Rectal smooth muscle tissue (tissue), 1 donor: Measurements from ENCODE around the gene THSD4.
"Not testable (repeated sequence)": the region's sequence is repeated elsewhere in the genome, so short reads cannot be mapped to it uniquely, and the experiment has no call there.

Experiments used
- H3K27ac ChIP-seq: one replicate; pipeline ENCODE4 v1.7.0; 2013; ENCODE audit warnings: low read depth, low read length, inconsistent platforms
- H3K27me3 ChIP-seq: one replicate; pipeline ENCODE4 v1.7.0; 2013; ENCODE audit warnings: low read length; ENCODE audit not compliant: control insufficient read depth, insufficient read depth
- H3K36me3 ChIP-seq: one replicate; pipeline ENCODE4 v1.7.0; 2013; ENCODE audit warnings: low read length; ENCODE audit not compliant: control insufficient read depth, insufficient read depth
- H3K4me1 ChIP-seq: one replicate; pipeline ENCODE4 v1.7.0; 2013; ENCODE audit warnings: low read length; ENCODE audit not compliant: control insufficient read depth, insufficient read depth
- H3K4me3 ChIP-seq: one replicate; pipeline ENCODE4 v1.7.0; 2013; ENCODE audit warnings: low read length
- H3K9ac ChIP-seq: one replicate; pipeline ENCODE4 v1.7.0; 2013; ENCODE audit warnings: low read length

Gene THSD4

DNA sequence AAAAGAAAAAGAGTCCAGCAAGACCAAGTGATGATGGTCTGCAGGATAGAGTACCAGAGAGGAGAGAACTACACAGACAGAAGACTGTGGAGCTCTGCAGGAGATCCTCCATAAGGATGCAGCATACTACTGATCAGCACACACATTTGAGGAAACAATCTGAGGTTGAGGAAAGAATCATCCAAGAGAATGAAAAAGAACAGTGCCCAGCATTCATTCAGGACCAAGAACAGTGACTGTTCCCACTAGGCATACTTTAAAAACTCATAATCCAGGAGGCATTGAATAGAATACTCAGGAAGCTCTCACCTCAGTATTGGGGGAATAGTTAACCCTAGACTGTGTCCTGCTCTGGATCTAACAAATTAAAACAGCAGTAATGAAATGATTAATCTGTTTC lies 54.9 kb downstream of the THSD4 start:
- no peaks in the 10 kb centered on the region for H3K27me3 ChIP-seq
- no peak overlapping the region for H3K9ac ChIP-seq
- H3K4me3 ChIP-seq: no peak overlapping the region
- no peak overlapping the region for H3K27ac ChIP-seq
- H3K36me3 ChIP-seq: no peaks in the 10 kb centered on the region
- no peaks in the 10 kb centered on the region for H3K4me1 ChIP-seq

DNA sequence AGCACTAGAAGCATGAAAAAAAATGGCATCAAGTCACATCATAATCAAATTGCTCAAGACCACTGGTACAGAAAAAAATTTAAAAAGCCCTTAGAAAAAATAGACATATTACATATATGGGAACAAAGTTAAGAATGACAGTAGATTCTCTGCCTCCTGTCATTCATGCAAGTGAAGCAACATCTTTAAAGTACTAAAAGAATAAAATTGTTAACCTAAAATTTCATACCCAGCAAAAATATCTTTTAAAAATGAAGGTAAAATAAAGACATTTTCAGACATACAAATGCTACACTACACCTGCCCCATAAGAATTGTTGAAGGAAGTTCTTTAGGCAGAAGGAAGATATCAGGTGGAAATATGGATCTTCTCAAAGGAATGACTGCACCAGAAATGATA lies 55.9 kb downstream of the THSD4 start:
- no peaks in the 10 kb centered on the region for H3K4me1 ChIP-seq
- no peak overlapping the region for H3K9ac ChIP-seq
- H3K27ac ChIP-seq: no peak overlapping the region
- no peak overlapping the region for H3K4me3 ChIP-seq
- H3K27me3 ChIP-seq: no peaks in the 10 kb centered on the region
- H3K36me3 ChIP-seq: no peaks in the 10 kb centered on the region

DNA sequence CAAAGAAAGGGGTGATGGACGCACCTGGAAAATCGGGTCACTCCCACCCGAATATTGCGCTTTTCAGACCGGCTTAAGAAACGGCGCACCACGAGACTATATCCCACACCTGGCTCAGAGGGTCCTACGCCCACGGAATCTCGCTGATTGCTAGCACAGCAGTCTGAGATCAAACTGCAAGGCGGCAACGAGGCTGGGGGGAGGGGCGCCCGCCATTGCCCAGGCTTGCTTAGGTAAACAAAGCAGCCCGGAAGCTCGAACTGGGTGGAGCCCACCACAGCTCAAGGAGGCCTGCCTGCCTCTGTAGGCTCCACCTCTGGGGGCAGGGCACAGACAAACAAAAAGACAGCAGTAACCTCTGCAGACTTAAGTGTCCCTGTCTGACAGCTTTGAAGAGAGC lies 59.1 kb downstream of the THSD4 start:
- not testable (repeated sequence) for H3K27me3 ChIP-seq, H3K9ac ChIP-seq, H3K27ac ChIP-seq, H3K36me3 ChIP-seq, H3K4me1 ChIP-seq, H3K4me3 ChIP-seq

DNA sequence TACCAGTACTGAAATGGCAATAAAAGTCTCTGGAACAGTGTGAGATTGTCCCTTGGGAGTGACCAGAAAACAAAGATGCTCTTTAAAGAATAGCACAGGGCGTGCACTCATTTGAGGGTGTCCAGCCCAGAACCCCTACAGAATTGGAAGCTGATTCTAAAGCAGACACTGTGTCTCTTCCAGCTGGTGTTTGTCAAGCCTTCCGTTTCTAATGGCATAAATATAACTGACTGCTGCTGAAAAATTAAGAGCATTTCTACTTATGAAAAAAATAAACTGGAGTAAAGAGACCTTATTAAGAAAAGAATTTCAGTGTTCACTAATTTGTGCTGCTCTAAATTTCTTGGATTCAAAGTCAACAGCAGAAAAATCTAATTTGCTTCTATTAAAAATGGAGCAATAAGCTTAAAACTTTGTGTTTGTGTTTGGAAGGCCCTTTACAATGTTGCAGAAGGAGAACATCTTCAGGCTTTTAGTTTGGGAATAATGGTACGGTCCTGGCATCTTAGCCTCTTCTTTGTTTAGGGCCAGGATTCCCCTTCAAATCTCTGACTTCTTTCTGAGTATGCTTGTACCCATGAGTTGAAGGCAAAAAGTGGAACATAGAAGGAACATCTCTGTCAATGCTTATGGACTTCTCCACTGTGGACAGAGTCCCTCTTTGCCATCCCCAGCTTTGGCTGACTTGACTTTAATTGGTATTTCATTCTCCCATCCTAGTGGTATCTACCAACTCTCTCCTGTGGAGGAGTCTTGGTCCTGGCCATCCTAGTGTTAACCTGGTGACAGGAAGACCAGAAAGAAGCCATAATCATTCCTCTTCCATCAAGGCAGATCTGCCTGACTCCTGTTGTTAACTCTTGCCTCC lies 65.9 kb downstream of the THSD4 start:
- Histone ChIP-seq H3K27me3 (no peaks in the 10 kb centered on the region), H3K4me3 (no peak overlapping the region), H3K36me3 (no peaks in the 10 kb centered on the region), H3K4me1 (no peaks in the 10 kb centered on the region), H3K9ac (no peak overlapping the region), H3K27ac (no peak overlapping the region)

DNA sequence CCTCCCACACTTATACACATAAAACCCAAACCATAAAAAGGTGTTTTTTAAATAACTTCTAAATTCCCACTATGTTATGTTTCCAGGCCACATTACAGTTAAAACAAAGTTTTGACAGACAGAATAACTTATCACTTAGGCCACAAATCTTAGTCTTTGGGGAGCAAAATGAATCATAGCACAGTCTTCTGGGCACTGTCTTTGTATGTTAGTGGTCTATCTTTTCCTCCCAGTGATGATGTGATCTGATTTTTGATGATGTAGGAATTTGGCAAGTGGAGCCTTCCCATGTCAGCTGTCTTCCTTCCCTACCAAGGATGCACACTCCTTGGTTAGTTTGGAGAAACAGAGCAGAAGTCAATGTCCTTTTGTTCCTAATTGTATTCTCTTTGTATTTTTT lies 67.3 kb downstream of the THSD4 start:
- Histone ChIP-seq H3K4me3 (no peak overlapping the region), H3K9ac (no peak overlapping the region), H3K27ac (no peak overlapping the region), H3K4me1 (no peaks in the 10 kb centered on the region), H3K36me3 (no peaks in the 10 kb centered on the region), H3K27me3 (no peaks in the 10 kb centered on the region)

DNA sequence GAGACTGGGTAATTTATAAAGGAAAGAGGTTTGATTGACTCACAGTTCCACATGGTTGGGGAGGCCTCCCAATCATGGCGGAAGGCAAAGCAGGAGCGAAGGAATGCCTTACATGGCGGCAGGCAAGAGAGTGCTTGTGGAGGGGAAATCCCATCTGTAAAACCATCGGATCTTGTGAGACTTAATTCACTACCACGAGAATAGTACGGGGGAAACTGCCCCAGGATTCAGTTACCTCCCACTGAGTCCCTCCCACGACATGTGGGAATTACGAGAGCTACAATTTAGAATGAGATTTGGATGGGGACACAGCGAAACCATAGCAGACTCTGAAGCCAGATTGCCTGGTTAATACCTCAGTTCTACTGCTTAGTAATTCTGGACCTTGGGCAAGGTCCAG lies 67.8 kb downstream of the THSD4 start:
- no peaks in the 10 kb centered on the region for H3K27me3 ChIP-seq
- no peak overlapping the region for H3K27ac ChIP-seq
- no peaks in the 10 kb centered on the region for H3K36me3 ChIP-seq

DNA sequence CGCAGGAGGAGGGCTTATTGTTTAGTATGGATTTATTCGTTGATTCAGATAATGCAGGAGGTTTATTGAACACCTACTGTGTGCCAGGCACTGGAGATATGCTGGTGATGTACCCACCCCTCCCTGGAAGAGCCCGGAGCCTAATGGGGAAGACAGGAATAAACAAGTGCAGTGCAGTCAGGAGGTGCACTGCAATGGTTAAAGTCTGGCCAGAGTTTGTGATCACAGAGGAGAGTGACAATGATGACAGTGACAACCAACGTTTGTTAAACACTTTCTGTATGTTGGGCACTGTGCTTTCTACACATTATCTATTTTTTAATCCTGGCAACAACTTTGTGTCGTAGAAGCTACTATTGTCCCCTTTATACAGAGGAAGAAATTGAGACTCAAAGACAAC lies 70.4 kb downstream of the THSD4 start:
- H3K36me3 ChIP-seq: no peaks in the 10 kb centered on the region
- no peaks in the 10 kb centered on the region for H3K27me3 ChIP-seq
- H3K9ac ChIP-seq: no peak overlapping the region
- H3K4me3 ChIP-seq: no peak overlapping the region
- no peaks in the 10 kb centered on the region for H3K4me1 ChIP-seq
- no peak overlapping the region for H3K27ac ChIP-seq

More for the DNA sequence above, 67.8 kb downstream of the THSD4 start:
- Histone ChIP-seq H3K9ac (no peak overlapping the region), H3K4me3 (no peak overlapping the region), H3K4me1 (no peaks in the 10 kb centered on the region)

DNA sequence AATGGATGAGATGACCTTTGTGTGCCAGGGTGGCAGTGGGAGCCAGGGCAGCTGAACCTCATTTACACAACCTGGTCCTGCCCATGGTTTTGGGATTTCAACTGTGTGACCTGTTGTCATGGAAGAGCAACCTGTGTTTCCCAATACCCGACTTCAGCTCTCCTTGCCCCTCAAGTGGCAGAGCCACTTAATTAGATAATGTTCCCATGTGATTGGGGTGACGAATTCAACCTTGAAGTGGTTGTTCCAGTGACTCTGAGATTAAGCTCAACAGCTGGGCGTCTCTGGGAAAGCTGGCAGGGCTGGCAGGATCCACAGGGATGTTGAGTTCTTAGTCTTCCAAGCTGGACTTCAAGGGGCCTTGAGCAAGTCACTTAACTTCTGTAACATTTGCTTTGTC lies 71.0 kb downstream of the THSD4 start:
- Histone ChIP-seq H3K36me3 (no peaks in the 10 kb centered on the region), H3K27ac (no peak overlapping the region), H3K9ac (no peak overlapping the region), H3K4me1 (no peaks in the 10 kb centered on the region), H3K27me3 (no peaks in the 10 kb centered on the region), H3K4me3 (no peak overlapping the region)

DNA sequence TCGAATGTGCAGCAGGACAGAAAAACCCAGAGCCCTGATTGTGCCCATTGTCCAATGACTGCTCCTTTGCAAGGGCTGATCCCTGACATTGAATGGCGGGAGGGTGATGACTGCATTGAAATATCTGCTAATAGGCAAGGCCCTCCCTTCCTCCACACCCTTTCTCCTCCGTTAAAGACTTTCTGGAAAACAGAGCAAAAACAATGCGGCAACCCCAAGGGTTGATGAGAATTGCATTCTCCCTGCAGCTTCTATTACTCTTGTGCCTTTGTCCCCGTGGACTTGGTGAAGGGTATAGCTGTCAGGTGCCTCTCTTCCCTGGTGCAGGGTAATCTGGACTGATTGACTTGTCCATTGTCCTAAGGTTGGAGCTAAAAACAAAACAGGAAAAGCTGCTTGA lies 71.8 kb downstream of the THSD4 start:
- H3K4me3 ChIP-seq: no peak overlapping the region
- no peaks in the 10 kb centered on the region for H3K4me1 ChIP-seq
- H3K27me3 ChIP-seq: no peaks in the 10 kb centered on the region
- H3K9ac ChIP-seq: no peak overlapping the region
- no peaks in the 10 kb centered on the region for H3K36me3 ChIP-seq
- no peak overlapping the region for H3K27ac ChIP-seq

DNA sequence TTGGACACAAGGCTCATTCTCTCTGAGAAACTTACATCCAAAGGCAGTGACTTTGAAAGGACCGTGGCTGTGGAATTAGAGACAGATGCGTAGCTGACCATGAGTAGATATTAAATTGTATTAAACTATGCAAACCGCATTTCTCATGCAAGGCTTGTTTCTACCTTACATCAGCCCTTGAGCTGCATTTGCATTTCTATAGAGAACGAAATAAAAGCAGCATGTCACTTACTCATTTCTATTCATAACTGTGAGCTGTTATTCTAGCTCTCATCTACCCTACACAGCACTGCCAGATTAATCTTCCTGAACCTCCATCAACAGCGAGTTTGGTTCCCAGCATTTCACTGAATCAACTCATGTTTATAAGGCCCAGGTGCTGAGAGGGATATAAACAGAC lies 72.3 kb downstream of the THSD4 start:
- Histone ChIP-seq H3K36me3 (no peaks in the 10 kb centered on the region), H3K4me3 (no peak overlapping the region), H3K27ac (no peak overlapping the region), H3K9ac (no peak overlapping the region), H3K4me1 (no peaks in the 10 kb centered on the region), H3K27me3 (no peaks in the 10 kb centered on the region)

DNA sequence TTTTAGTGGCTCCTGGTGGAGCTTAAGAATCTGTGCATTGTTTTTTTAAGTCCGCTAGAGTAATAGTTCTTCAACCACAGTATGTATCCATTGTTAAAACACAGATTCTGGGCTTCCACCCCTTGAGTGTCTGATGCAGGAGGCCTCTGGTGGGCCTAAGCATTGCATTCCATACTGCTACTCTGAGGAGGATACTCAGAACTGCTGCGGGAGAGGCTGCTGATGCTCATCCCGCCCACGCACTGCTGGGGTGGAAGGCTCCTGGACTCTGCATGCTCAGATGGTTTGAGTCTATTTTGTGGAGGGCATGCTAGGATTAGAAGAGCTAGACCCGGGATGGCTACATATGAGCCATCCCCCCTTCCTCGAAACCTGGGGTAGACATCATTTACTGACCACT lies 74.4 kb downstream of the THSD4 start:
- Histone ChIP-seq H3K4me1 (no peaks in the 10 kb centered on the region), H3K27ac (no peak overlapping the region), H3K36me3 (no peaks in the 10 kb centered on the region), H3K9ac (no peak overlapping the region), H3K27me3 (no peaks in the 10 kb centered on the region), H3K4me3 (no peak overlapping the region)

DNA sequence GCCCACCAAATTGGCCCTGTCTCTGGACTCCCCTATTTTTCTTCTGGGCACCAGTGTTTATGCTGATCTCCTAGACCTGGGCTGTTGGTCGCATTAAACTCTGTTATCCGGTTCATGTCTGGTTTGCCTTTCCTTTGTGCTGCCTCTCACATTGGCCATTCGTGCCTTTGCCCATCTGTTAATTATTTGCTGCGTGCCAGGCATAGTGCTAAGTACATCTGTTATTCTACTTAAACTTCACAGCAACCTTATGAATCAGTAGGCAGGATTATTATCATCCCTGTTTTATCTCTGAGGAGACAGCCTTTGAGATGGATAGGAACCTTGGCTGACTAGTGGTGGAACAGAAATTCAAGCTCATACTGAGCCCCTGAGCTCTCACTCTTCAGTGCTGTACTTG lies 76.0 kb downstream of the THSD4 start:
- Histone ChIP-seq H3K4me1 (no peaks in the 10 kb centered on the region), H3K27ac (no peak overlapping the region), H3K4me3 (no peak overlapping the region), H3K9ac (no peak overlapping the region), H3K27me3 (no peaks in the 10 kb centered on the region), H3K36me3 (no peaks in the 10 kb centered on the region)

DNA sequence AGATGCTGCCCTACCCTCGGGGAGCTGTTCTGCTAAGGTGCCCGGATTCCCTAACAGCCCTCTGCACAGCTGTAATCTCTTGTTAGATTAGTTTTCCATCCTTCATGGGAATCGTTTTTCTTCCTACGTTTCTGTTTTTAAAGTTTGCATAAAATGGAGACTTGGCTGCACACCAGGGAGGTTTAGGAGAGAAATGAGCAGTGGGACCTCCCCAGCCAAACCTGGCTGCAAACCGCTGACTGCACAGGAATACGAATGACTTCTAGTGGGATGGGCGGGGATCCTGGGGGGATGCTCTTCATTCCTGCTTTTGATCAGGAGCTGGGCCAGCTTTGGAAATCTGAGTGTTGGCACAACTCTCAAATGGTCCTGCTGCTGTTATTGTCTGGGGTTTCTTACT lies 77.5 kb downstream of the THSD4 start:
- H3K36me3 ChIP-seq: no peaks in the 10 kb centered on the region
- H3K4me1 ChIP-seq: no peaks in the 10 kb centered on the region
- H3K9ac ChIP-seq: no peak overlapping the region
- H3K27me3 ChIP-seq: no peaks in the 10 kb centered on the region
- no peak overlapping the region for H3K4me3 ChIP-seq
- H3K27ac ChIP-seq: no peak overlapping the region
